ENCODE measurements around the gene CD22.

Gene CD22

GRCh38 chr19:35296644-35297514 is 32.1 kb upstream of the CD22 start:
- no peak for DNase-seq

GRCh38 chr19:35297515-35297848 is 31.5 kb upstream of the CD22 start:
- no peak for DNase-seq

GRCh38 chr19:35297922-35298321 is 31.1 kb upstream of the CD22 start:
- no peak for DNase-seq

GRCh38 chr19:35298561-35298972 is 30.4 kb upstream of the CD22 start:
- no peak for DNase-seq

GRCh38 chr19:35299523-35300338 is 29.3 kb upstream of the CD22 start:
- no peak for DNase-seq

GRCh38 chr19:35300339-35300649 is 28.7 kb upstream of the CD22 start:
- DNase-seq, result no peak

- no peak for DNase-seq
Observed at GRCh38 chr19:35301961-35302360, 27.0 kb upstream of the CD22 start.

- DNase-seq, result no peak
Observed at GRCh38 chr19:35302446-35302845, 26.5 kb upstream of the CD22 start.

- no peak for DNase-seq
Observed at GRCh38 chr19:35303357-35303915, 25.6 kb upstream of the CD22 start.

GRCh38 chr19:35304036-35304435 is 25.0 kb upstream of the CD22 start:
- no peak for DNase-seq

- DNase-seq, result no peak
Observed at GRCh38 chr19:35305181-35305580, 23.8 kb upstream of the CD22 start.

- no peak for DNase-seq
Observed at GRCh38 chr19:35306473-35307246, 22.3 kb upstream of the CD22 start.

- DNase-seq, result no peak
Observed at GRCh38 chr19:35307931-35308330, 21.1 kb upstream of the CD22 start.

GRCh38 chr19:35308910-35309309 is 20.1 kb upstream of the CD22 start:
- no peak for DNase-seq

GRCh38 chr19:35309481-35310279 is 19.3 kb upstream of the CD22 start:
- DNase-seq, result no peak

GRCh38 chr19:35310331-35310730 is 18.7 kb upstream of the CD22 start:
- no peak for DNase-seq

- no peak for DNase-seq
Observed at GRCh38 chr19:35310811-35311465, 18.0 kb upstream of the CD22 start.

- no peak for DNase-seq
Observed at GRCh38 chr19:35311901-35312665, 16.9 kb upstream of the CD22 start.

GRCh38 chr19:35313587-35313986 is 15.4 kb upstream of the CD22 start:
- DNase-seq, result no peak

- DNase-seq, result no peak
Observed at GRCh38 chr19:35314031-35314430, 15.0 kb upstream of the CD22 start.

GRCh38 chr19:35314858-35315470 is 14.0 kb upstream of the CD22 start:
- no peak for DNase-seq

Data from NCI-H1105 treated with DMSO at 0.1 percent for 48 hours (cell line).